ENCODE measurements around the gene SOX6. TPM values are rescaled to one million over a fixed set of nuclear protein-coding genes. Genes with fewer than 3 reads are reported as not detected.

The SOX6 gene
- total RNA-seq, 4 donors from 2014 or later = 3.1 to 12.6 (median 7.6) TPM

DNA sequence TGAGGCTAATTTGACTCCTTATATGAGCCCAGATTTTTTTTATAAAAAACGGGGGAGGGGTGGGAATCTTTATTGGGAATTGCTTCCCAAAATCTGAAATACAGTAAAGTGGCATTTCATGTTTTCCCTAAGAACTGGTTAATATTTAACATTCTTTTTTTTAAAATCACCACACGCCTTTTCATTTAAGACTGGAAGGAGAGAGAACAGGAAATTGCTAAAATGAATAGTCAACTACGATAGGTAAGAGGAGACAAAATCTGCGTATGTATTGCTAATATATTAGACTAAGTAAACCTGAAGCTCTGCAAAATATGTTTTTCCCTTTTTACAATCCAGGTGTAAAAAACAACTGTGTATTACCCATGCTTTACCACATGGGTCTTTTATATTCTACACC is 57.0 kb downstream of the SOX6 start:
- TF ChIP-seq, protein P1, sequence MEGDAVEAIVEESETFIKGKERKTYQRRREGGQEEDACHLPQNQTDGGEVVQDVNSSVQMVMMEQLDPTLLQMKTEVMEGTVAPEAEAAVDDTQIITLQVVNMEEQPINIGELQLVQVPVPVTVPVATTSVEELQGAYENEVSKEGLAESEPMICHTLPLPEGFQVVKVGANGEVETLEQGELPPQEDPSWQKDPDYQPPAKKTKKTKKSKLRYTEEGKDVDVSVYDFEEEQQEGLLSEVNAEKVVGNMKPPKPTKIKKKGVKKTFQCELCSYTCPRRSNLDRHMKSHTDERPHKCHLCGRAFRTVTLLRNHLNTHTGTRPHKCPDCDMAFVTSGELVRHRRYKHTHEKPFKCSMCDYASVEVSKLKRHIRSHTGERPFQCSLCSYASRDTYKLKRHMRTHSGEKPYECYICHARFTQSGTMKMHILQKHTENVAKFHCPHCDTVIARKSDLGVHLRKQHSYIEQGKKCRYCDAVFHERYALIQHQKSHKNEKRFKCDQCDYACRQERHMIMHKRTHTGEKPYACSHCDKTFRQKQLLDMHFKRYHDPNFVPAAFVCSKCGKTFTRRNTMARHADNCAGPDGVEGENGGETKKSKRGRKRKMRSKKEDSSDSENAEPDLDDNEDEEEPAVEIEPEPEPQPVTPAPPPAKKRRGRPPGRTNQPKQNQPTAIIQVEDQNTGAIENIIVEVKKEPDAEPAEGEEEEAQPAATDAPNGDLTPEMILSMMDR (IDR thresholded peaks at IDR 0.05; ENCODE audit: low read depth) = no peak

DNA sequence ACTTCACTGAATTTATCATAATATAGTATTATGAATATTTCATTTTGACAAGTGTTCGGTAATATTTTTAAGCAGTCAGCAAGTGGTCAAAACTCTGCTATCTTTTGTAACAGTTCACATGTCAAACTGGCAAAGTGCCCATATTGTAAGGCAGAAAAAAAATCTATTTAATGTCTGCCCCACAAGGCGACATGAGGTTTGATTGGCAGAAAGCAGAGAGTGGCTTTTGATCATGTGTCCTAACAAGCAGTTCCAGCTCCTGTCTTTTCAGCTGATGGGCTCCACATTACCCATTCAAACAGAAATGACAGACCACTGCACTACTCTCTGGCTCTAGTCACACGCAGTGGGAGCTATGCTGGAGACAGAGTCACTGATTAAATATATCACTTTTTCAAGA is 59.0 kb downstream of the SOX6 start:
- TF ChIP-seq, protein P1 (IDR thresholded peaks at IDR 0.05; ENCODE audit: low read depth) = no peak

DNA sequence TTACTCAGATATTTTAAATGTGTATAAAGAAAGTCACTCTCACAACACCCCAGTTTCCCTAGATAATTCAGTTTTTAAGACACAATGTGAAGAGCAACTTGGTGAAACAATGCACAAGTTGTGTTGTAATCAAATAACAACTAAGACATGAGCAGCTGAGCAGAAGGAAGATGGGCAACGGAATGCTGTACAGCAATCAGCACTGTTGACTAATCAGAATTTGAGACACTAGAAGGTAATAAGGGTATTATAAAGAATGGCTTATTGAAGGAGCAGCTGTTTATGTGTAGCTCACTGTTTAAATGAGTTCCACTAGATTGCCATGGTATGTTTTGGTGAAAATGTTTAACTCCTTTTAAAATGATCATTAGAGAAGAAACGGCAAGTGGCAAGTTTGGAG is 60.1 kb downstream of the SOX6 start:
- TF ChIP-seq, protein P1 (IDR thresholded peaks at IDR 0.05; ENCODE audit: low read depth) = no peak

DNA sequence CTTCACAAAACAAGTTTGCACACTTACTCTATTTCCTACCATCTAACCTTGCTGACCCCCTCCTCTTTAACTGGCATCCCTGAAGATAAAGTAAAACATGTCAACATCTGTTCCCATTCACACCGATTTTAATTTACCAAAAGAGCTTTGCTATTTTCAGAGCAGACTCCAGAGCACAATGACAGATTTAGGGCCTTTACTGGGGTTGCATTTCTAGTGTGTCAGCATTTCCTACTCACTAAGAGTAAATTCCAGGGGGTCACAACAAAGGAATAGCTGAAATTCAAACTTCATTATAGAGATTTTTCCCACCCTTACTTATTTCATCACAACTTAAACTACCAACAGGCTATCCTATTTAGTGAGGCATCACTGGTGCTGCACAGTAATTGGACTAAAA is 60.8 kb downstream of the SOX6 start:
- TF ChIP-seq, protein P1 (IDR thresholded peaks at IDR 0.05; ENCODE audit: low read depth) = no peak

DNA sequence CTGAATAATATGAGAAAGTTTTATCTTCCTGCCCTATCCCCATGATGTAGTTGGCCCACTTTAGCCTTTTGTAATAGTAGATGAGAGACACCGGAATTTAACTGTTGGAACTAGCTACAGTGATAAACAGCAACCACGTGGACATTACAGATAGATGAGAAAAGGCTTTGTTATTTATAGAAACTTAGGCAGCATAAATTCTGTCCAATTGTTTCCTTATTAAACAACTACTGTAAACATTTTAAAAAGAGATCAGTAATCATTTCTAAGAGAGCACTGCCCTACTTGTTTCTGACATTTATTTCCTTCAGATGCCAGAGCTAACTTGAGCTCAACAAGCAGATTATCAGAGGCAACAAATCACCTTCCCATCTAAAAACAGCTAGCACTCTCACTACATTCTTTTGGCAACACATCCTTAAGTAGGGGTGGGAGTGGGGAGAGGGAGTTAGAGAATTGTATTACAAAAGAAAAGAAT is 63.1 kb downstream of the SOX6 start:
- TF ChIP-seq, protein P1 (IDR thresholded peaks at IDR 0.05; ENCODE audit: low read depth) = no peak

DNA sequence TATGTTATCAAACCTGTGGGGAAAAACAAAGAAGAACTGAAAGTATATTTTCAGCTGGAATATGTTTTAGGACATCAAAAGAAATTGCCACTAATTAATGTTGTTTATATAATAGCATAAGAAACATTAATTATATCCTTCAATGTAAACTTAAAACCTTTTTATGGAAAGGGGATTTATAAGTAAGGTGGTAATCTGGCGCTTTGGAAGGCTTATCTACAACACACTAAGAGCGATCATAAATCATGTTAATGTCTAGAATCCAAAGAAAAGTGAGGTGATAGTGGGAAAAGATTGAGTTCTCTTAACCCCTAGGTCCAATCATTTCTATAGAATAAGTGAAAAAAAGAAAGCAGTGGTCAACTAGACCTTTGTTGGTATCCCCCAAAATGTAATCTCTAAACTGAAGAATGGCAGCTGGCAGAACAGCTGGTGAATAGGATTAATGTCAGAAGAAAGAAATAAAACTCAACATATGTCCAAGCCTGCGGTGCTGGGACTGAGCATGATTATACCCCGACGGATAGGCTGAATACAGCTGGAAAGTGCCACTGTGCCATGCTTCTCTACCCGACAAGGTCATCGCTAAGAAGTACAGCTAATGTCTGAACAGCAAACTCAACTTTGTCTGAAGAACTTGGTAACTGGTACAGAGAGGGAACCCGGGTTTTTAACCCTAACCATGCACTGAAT is 64.0 kb downstream of the SOX6 start:
- TF ChIP-seq, protein P1 (IDR thresholded peaks at IDR 0.05; ENCODE audit: low read depth) = no peak

DNA sequence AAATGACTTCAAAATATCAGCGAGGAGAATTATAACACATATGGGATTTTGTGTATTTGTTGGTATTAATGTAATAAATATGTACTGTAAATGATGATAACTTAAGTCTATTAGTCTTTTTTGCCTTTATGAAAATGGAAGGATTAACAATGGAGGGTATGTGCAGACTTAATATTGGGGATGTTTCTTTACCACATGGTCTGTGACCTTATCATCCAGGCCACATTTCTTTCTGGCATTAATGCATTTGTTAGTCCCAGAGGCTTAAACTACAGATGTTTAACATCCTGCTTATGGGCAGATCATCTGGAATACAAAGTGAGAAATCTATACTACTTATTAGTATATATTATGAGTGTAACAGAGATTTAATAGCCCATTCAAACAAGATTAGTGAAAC is 64.6 kb downstream of the SOX6 start:
- TF ChIP-seq, protein P1 (IDR thresholded peaks at IDR 0.05; ENCODE audit: low read depth) = no peak
